Esophagus squamous epithelium (tissue), 5 donors: Measurements from ENCODE around the gene PRCP. TPM values are rescaled to one million over a fixed set of nuclear protein-coding genes. Genes with fewer than 3 reads are reported as not detected.

Experiments used
- DNase-seq: peaks from one replicate; lab custom pipeline; 2025; lab: John Stamatoyannopoulos, UW
- H3K27ac ChIP-seq, 4 donors: fragments of 200-600 bp; sonication (generic); one replicate each; pipeline ENCODE4 v1.5.1; 2016 to 2019; ENCODE audit warnings: mild to moderate bottlenecking in 1 of 4
- H3K27me3 ChIP-seq, 4 donors: fragments of 200-600 bp; sonication (generic); 1 replicate in 3 of 4; 2 replicates in 1 of 4; pipeline versions ENCODE4 v1.5.1 to v1.6.0; 2017 to 2021; ENCODE audit warnings: antibody characterized with exemption in 1 of 4
- H3K36me3 ChIP-seq, 3 donors: fragments of 200-600 bp; sonication (generic); one replicate each; pipeline ENCODE4 v1.5.1; 2016 to 2019
- H3K4me1 ChIP-seq, 3 donors: fragments of 200-600 bp; sonication (generic); one replicate each; pipeline ENCODE4 v1.5.1; 2017 to 2019
- H3K4me3 ChIP-seq, 4 donors: fragments of 200-600 bp; sonication (generic); 1 replicate in 3 of 4; 2 replicates in 1 of 4; pipeline ENCODE4 v1.5.1; 2016 to 2019; ENCODE audit warnings: mild to moderate bottlenecking in 2 of 4, moderate library complexity in 1 of 4
- H3K9me3 ChIP-seq, 3 donors: fragments of 200-600 bp; sonication (generic); one replicate each; pipeline ENCODE4 v1.5.1; 2016 to 2019
- CTCF ChIP-seq, 6 experiments: fragments of 450-650 bp in 4 of 6; fragments of 200-600 bp in 2 of 6; sonication (generic) in 2 of 6; IDR thresholded peaks; one replicate each; pipeline ENCODE4 v1.5.1; 2016 to 2019; ENCODE audit warnings: antibody characterized with exemption in 6 of 6, mild to moderate bottlenecking in 4 of 6, moderate library complexity in 4 of 6
- POLR2A ChIP-seq, 4 donors: fragments of 450-650 bp; IDR thresholded peaks; one replicate each; pipeline ENCODE4 v1.6.1; 2017; ENCODE audit warnings: antibody characterized with exemption in 4 of 4, mild to moderate bottlenecking in 4 of 4, moderate library complexity in 3 of 4
- WGBS, 2 donors: methylation state at CpG; one replicate each; pipeline ENCODE4 v1.1.5; 2018; 5-methylcytosine and 5-hydroxymethylcytosine counted together
- intact Hi-C: fragments of 100-400 bp; cut with DNase I; formaldehyde crosslinking; loops from one replicate; pipeline ENCODE4 v1.15.0; 2022
- total RNA-seq, 4 donors: library from RNA; depleted of rRNA; stranded (reverse); fragments of >200 nt; gene quantifications; one replicate each; pipeline ENCODE4 v1.1.0, GENCODE V29; 2016
- donor health status: DM: yes; HTN: yes; CAD: no.

Gene PRCP
- total RNA-seq, 4 donors from 2014 or later, result 39.6 to 82.4 (median 50.3) TPM

GRCh38 chr11:82831364-82831763 is 68.9 kb downstream of the PRCP start:
- no peak for DNase-seq
- TF ChIP-seq POLR2A (IDR thresholded peaks at IDR 0.05), result no peak
- no peak for TF ChIP-seq CTCF (IDR thresholded peaks at IDR 0.05)
- intact Hi-C loops, result no loop called here
- Histone ChIP-seq H3K4me1 (no peaks in the 10 kb centered on the region), H3K27ac (no peak overlapping the region), H3K4me3 (no peak overlapping the region), H3K27me3 (no peaks in the 10 kb centered on the region), H3K36me3 (peaks cover 0 to 51% (median 3%) of the 10 kb centered on the region in 3 donors), H3K9me3 (no peaks in the 10 kb centered on the region)
- WGBS, 2 donors, result 70 to 72% methylated on average over 3 of the region's 3 CpGs

GRCh38 chr11:82830746-82831145 is 69.5 kb downstream of the PRCP start:
- TF ChIP-seq CTCF (IDR thresholded peaks at IDR 0.05), result no peak
- TF ChIP-seq POLR2A (IDR thresholded peaks at IDR 0.05), result no peak
- no peaks in the 10 kb centered on the region for H3K4me1 ChIP-seq
- intact Hi-C loops, result no loop called here
- no peak for DNase-seq
- H3K4me3 ChIP-seq, result no peak overlapping the region
- H3K9me3 ChIP-seq, result no peaks in the 10 kb centered on the region
- WGBS, 2 donors, result 71 to 87% methylated on average over 1 of the region's 1 CpG
- no peaks in the 10 kb centered on the region for H3K27me3 ChIP-seq
- peaks cover 0 to 45% (median 3%) of the 10 kb centered on the region in 3 donors for H3K36me3 ChIP-seq
- no peak overlapping the region for H3K27ac ChIP-seq

GRCh38 chr11:82829101-82829500 is 71.1 kb downstream of the PRCP start:
- Histone ChIP-seq H3K27me3 (no peaks in the 10 kb centered on the region), H3K4me3 (no peak overlapping the region), H3K27ac (no peak overlapping the region), H3K36me3 (peaks cover 0 to 44% (median 0%) of the 10 kb centered on the region in 3 donors), H3K4me1 (no peaks in the 10 kb centered on the region), H3K9me3 (no peaks in the 10 kb centered on the region)
- TF ChIP-seq POLR2A (IDR thresholded peaks at IDR 0.05) (no peak), CTCF (IDR thresholded peaks at IDR 0.05) (no peak)
- DNase-seq, result no peak
- intact Hi-C loops, result no loop called here
- 38 to 40% methylated on average over 1 of the region's 1 CpG for WGBS, 2 donors

GRCh38 chr11:82828472-82828871 is 71.8 kb downstream of the PRCP start:
- H3K4me1 ChIP-seq, result no peaks in the 10 kb centered on the region
- no peak overlapping the region for H3K27ac ChIP-seq
- H3K36me3 ChIP-seq, result peaks cover 0 to 38% (median 0%) of the 10 kb centered on the region in 3 donors
- intact Hi-C loops, result no loop called here
- no peaks in the 10 kb centered on the region for H3K27me3 ChIP-seq
- 100% methylated on average over 1 of the region's 1 CpG for WGBS, 2 donors
- no peak for DNase-seq
- no peaks in the 10 kb centered on the region for H3K9me3 ChIP-seq
- no peak overlapping the region for H3K4me3 ChIP-seq
- TF ChIP-seq CTCF (IDR thresholded peaks at IDR 0.05) (no peak), POLR2A (IDR thresholded peaks at IDR 0.05) (no peak)

GRCh38 chr11:82826526-82826925 is 73.7 kb downstream of the PRCP start:
- Histone ChIP-seq H3K27ac (no peak overlapping the region), H3K36me3 (peaks cover 0 to 21% (median 0%) of the 10 kb centered on the region in 3 donors), H3K27me3 (no peaks in the 10 kb centered on the region), H3K9me3 (no peaks in the 10 kb centered on the region), H3K4me1 (no peaks in the 10 kb centered on the region), H3K4me3 (no peak overlapping the region)
- no peak for DNase-seq
- TF ChIP-seq CTCF (IDR thresholded peaks at IDR 0.05) (no peak), POLR2A (IDR thresholded peaks at IDR 0.05) (no peak)
- intact Hi-C loops, result no loop called here
